Activated CD4-positive, alpha-beta T cell treated with anti-CD3 and anti-CD28 coated beads, Interleukin-2, amount 50 U/mL, for 1 hour (primary cell): Measurements from ENCODE around the gene CDH26.

Experiments
- DNase-seq: peaks from one replicate; pipeline ENCODE4 v3.0.0-alpha.2; 2020

Gene CDH26

DNA sequence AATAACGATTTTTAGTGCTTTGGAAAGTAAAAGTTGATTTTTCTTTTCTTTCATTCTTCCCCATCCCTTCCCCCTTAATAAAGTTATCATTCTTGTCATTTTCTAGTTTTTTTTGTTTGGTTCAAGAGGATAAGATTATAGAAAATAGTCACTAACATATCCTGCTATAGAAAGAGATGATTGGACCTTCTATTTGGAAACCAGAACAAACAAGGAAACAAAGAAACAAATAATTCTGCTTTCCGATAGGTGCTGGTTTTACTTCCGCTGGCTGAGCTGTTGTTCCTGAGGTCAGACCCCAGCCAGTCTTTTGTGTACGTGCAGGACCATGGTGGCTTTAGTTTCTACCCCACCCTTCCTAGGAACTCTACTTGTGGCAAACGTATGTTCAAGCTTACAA is at the start of gene CDH26:
CDH26 (plus strand) TSS at position 301 of the 400 bp plus-strand sequence. CDS start 304 bp downstream, outside the sequence.
- no peak for DNase-seq

DNA sequence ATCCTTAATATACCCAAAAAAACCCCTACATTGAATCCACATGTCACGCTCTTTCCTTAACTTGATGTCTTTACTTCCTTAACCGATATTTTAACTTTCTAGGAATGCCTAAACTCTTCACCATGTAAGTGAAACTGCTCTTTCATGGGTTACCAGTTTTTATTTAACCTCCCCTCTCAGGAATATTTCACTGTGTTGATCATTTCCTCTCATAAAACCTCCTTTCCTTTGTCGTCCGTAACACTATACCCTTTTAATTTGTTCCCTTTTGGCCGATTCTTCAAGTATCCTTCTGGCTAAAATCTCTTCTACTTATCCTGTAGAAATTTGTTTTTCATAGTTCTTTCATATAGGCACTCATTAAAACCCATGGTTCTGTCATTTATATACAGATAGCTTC is 49.4 kb upstream of the CDH26 start:
- no peak for DNase-seq

GRCh38 chr20:59911041-59911440 is 47.2 kb upstream of the CDH26 start:
- no peak for DNase-seq

GRCh38 chr20:59912609-59913008 is 45.6 kb upstream of the CDH26 start:
- DNase-seq = no peak

GRCh38 chr20:59920944-59921343 is 37.3 kb upstream of the CDH26 start:
- DNase-seq = no peak

DNA sequence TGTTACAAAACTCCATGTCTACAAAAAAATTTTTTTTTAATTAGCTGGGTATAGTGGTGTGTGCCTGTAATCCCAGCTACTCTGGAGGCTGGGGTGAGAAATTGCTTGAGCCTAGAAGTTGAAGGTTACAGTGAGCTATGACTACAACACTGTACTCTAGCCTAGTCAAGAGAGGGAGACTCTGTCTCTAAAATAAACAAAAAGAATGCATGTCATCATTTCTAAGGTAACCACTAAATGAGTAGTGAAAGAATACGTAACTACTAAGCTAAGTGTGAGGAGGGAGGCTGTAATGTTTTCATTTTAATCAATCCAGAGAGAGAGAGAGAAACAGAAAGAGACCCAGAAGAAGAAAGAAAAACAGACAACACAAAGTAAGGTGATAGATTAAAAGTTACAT is 34.7 kb upstream of the CDH26 start:
- DNase-seq = no peak

- DNase-seq = no peak
These were observed 32.9 kb upstream of the CDH26 start for GRCh38 chr20:59925359-59925758.

DNA sequence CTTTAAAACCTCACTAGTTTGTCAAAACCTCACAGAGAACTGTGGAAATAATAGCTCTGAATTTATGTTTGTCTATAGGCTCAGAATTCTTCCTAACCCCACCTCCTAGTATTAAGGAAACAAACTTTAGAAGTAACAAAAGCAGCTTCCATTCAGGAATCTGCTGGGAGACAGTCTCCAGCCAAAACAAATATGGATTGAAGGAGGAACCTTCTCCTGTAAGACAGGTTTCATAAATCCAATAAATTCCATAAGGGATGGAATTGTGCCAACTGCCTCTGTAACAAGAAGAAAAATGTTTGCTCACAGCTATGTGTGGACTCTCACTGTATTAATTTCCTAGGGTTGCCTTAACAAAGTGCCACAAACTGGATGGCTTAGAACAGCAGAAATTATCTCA is 32.3 kb upstream of the CDH26 start:
- DNase-seq = no peak

DNA sequence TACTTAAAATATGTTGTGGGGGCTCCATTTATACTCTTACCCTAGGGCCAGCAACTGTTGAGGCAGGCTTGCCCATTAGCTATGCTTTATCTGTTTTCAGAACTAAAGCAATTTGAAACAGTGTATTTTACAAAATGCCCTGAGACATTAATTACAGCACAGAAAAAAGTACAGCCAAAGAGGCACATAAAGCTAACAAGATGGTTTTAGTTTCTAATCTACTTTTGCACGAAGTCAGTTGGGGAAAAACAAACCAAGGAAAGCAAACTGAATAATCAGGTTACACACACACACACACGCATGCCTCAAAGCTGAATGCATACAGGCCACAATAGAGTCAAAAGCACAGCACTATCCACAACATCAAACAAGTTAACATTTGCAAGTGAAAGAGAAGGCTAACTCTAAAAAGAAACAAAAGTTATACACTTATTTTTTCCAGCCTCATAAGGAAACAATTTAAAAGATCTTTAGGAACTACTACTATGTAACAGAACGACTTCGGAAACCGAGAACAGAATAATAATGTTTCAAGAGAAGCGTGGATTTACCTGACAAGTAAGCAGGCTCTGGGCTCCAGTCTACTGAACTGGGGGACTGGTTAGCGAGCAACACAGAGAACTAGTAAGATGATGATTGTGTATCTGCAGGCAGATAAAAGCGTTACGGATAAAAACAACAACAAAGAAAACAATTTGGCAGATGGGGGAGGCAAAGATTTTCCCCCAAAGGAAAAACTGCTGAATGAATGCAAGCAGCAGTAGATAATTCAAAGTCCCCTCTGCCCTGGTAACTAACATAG is 26.5 kb upstream of the CDH26 start:
- no peak for DNase-seq

GRCh38 chr20:59932616-59933295 is 25.5 kb upstream of the CDH26 start:
- no peak for DNase-seq

GRCh38 chr20:59933296-59933848 is 24.9 kb upstream of the CDH26 start, which contains the start of gene SYCP2:
SYCP2 (minus strand) TSS chr20:59933637; CDS start chr20:59922413, 11,224 bp downstream.
- DNase-seq = peak; percentile 57

DNA sequence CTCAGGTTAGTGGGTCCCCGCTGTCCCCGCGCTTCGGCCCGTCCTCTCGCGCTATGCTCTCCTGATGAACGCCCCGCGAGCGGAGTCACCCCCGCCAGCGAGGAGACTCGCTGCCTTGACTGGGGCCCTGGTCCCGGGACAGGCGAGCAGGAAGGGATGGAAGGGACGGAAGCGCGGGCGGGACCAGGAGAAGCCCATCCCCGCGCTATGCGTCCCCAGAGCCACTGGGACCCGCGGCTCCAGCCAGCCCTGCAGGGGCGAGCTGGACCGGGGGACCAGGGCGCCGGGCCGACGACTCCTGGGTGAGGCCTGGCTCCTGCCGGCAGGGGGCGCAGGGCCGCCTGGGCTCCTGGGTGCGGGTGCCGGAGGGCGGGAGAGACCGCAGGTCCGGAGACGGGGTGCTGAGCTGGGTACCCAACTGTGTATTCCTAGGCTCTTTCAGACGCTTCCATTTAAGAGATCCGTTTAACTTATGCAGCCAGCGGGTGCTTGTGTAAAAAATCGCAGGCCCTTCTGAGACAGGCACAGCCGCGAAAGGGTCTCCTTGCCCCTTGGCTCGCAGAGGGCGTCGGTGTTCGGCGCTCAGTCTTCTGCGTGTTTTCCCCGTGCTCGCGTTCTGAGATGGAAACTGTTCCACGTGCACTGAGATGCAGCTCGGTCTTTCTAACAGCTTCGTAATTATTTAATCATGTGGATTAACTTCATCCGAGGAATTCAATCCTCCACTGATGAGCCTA is 24.2 kb upstream of the CDH26 start:
- peak; percentile 73 for DNase-seq

GRCh38 chr20:59935457-59936185 is 22.6 kb upstream of the CDH26 start:
- no peak for DNase-seq

- DNase-seq = no peak
These were observed 21.8 kb upstream of the CDH26 start for GRCh38 chr20:59936409-59936808.

- DNase-seq = no peak
These were observed 21.1 kb upstream of the CDH26 start for GRCh38 chr20:59937150-59937549.

- DNase-seq = no peak
These were observed 20.0 kb upstream of the CDH26 start for GRCh38 chr20:59938221-59938620.

GRCh38 chr20:59938696-59939051 is 19.5 kb upstream of the CDH26 start:
- DNase-seq = no peak

- DNase-seq = no peak
These were observed 19.0 kb upstream of the CDH26 start for GRCh38 chr20:59939052-59939878.

- DNase-seq = no peak
These were observed 18.4 kb upstream of the CDH26 start for GRCh38 chr20:59939879-59940128.

DNA sequence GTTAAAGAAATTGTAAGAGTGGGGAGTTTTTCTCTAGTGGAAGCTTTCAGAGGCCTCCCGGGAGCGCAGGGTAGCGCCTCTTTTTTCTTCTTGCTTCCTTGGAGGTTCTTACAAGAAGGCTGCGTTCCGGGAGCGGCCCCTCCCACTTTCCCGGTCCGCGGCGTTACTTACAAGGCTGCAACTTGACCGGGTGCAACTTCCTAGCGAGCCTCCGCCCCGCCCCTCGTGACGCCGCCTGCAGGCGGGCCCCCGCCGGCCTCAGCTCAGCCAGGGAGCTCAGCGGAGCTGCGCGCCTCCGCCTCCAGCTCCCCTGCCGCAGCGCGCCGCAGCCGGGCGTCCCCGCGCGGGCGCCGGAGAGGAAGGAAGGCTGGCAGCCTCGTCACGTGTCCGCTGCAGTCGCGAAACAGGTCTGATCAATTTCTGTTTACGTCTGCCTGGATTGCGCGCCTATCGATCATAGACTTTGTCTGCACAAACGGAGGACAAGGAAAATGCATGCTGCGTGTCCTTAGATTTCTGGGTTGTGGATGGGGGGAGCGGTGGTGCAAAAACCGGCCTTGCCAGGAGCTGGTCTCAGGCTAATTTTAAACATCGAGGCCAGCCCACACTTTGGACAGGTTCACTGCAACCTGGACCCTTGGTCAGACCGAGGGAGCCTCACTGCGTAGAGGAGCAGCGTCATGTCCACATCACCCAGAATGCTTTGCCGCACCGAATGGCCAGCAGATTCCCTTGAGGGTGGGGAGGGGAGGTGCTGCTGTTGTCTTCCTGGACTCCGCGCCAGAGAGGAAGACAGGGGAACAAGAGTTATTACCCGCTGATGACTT is 17.9 kb upstream of the CDH26 start, which contains the start of the genes FAM217B and PPP1R3D:
FAM217B (plus strand) TSS at position 261 of the 827 bp plus-strand sequence. CDS start 3,555 bp downstream, outside the sequence.
PPP1R3D (minus strand) TSS at position 177 of the 827 bp plus-strand sequence. CDS start 374 bp downstream, outside the sequence.
- DNase-seq = peak; percentile 84

DNA sequence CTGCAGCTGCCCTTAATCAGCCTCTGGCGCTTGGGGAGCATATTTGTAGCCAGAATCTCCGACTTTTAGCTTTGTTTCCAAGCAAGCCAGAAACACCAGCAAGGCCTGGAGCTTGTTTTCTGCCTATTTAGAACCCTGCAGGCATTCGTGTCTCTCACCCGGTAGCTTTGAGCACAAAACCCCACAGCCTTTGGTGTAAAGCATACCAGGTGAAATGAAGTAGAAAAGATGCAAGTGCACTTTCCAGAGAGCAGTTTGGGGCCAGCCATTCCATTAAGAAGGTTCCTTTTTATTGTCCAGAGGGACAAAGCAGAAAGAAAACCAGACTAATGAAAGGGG is 17.3 kb upstream of the CDH26 start:
- DNase-seq = no peak
